ENCODE measurements around the gene HIC1. TPM values are rescaled to one million over a fixed set of nuclear protein-coding genes. Genes with fewer than 3 reads are reported as not detected.
A peak's percentile ranks its signal among the peaks of the same experiment; 100 is the strongest.

The HIC1 gene
- total and polyA plus RNA-seq, 3 experiments from 2014 or later: 1.3 to 42.7 (median 39.5) TPM

GRCh38 chr17:2071455-2072281, 16.8 kb downstream of the HIC1 start:
- Histone ChIP-seq H3K27ac (ENCODE audit: low read depth, low read length) (no peak overlapping the region), H3K4me1 (ENCODE audit: insufficient read depth, low read length) (peaks cover 29% of the 10 kb centered on the region), H3K27me3 (ENCODE audit: insufficient read depth, low read length, poor library complexity, severe bottlenecking) (no peaks in the 10 kb centered on the region), H3K4me3 (ENCODE audit: low read length) (no peak overlapping the region), H3K36me3 (ENCODE audit: insufficient read depth, low read length) (peaks cover under 1% of the 10 kb centered on the region), H3K9me3 (ENCODE audit: low read length) (no peaks in the 10 kb centered on the region)
- POLR2A ChIA-PET: interaction anchor here (1.3 to 1.4 kb wide), 2 partner anchors 9 to 11 kb away, joined by 3 read pairs; no protein-coding TSS in a partner anchor
- Mint-ChIP-seq H3K27me3 (no peaks in the 10 kb centered on the region), H3K36me3 (peaks cover 0 to 55% (median 22%) of the 10 kb centered on the region in 3 donors), H3K27ac (peak overlapping the region in 3 of 8 donors; percentile 19 to 82 (median 80)), H3K4me1 (peaks cover 34 to 64% (median 50%) of the 10 kb centered on the region in 3 donors), H3K4me3 (peak overlapping the region in 1 of 7 donors; percentile 69), H3K9me3 (no peaks in the 10 kb centered on the region)
- no peak for DNase-seq
- CTCF ChIA-PET: interaction anchor here (1.1 to 6.1 kb wide), 2 partner anchors 14 to 16 kb away, joined by 3 to 57 read pairs; partner anchors contain the start of gene HIC1

GRCh38 chr17:2074919-2075318, 20.0 kb downstream of the HIC1 start:
- H3K4me1 ChIP-seq (ENCODE audit: insufficient read depth, low read length): peaks cover 9% of the 10 kb centered on the region
- no peak overlapping the region for H3K27ac Mint-ChIP-seq
- peaks cover 4 to 66% (median 36%) of the 10 kb centered on the region in 3 donors for H3K36me3 Mint-ChIP-seq
- no peaks in the 10 kb centered on the region for H3K27me3 ChIP-seq (ENCODE audit: insufficient read depth, low read length, poor library complexity, severe bottlenecking)
- H3K9me3 ChIP-seq (ENCODE audit: low read length): no peaks in the 10 kb centered on the region
- H3K4me1 Mint-ChIP-seq: peaks cover 14 to 31% (median 19%) of the 10 kb centered on the region in 3 donors
- no peak overlapping the region for H3K4me3 ChIP-seq (ENCODE audit: low read length)
- H3K9me3 Mint-ChIP-seq: no peaks in the 10 kb centered on the region
- no peak for DNase-seq
- CTCF ChIA-PET: interaction anchor here (1.3 to 2.3 kb wide), 2 partner anchors 13 to 170 kb away, joined by 3 to 6 read pairs; no protein-coding TSS in a partner anchor
- H3K4me3 Mint-ChIP-seq: no peak overlapping the region
- POLR2A ChIA-PET: no interaction called here
- no peak overlapping the region for H3K27ac ChIP-seq (ENCODE audit: low read depth, low read length)
- peaks cover 18% of the 10 kb centered on the region for H3K36me3 ChIP-seq (ENCODE audit: insufficient read depth, low read length)
- H3K27me3 Mint-ChIP-seq: no peaks in the 10 kb centered on the region

GRCh38 chr17:2075336-2076086, 20.6 kb downstream of the HIC1 start:
- no peak for DNase-seq
- peaks cover 6% of the 10 kb centered on the region for H3K4me1 ChIP-seq (ENCODE audit: insufficient read depth, low read length)
- peaks cover 18% of the 10 kb centered on the region for H3K36me3 ChIP-seq (ENCODE audit: insufficient read depth, low read length)
- POLR2A ChIA-PET: interaction anchor here (1.0 kb wide), 1 partner anchor 14 kb away, joined by 5 read pairs; no protein-coding TSS in a partner anchor
- no peak overlapping the region for H3K4me3 ChIP-seq (ENCODE audit: low read length)
- peak overlapping the region in 2 of 7 donors; percentile 42 to 85 for H3K4me3 Mint-ChIP-seq
- CTCF ChIA-PET: interaction anchor here (0.6 to 2.3 kb wide), 4 partner anchors 12 to 170 kb away, joined by 3 to 6 read pairs (median 4); no protein-coding TSS in a partner anchor
- H3K9me3 ChIP-seq (ENCODE audit: low read length): no peaks in the 10 kb centered on the region
- H3K9me3 Mint-ChIP-seq: no peaks in the 10 kb centered on the region
- H3K27me3 Mint-ChIP-seq: no peaks in the 10 kb centered on the region
- no peaks in the 10 kb centered on the region for H3K27me3 ChIP-seq (ENCODE audit: insufficient read depth, low read length, poor library complexity, severe bottlenecking)
- H3K27ac ChIP-seq (ENCODE audit: low read depth, low read length): no peak overlapping the region
- H3K4me1 Mint-ChIP-seq: peaks cover 9 to 25% (median 13%) of the 10 kb centered on the region in 3 donors
- H3K36me3 Mint-ChIP-seq: peaks cover 4 to 71% (median 36%) of the 10 kb centered on the region in 3 donors
- peak overlapping the region in 4 of 8 donors; percentile 35 to 55 (median 46) for H3K27ac Mint-ChIP-seq

GRCh38 chr17:2076087-2076984, 21.4 kb downstream of the HIC1 start:
- Histone ChIP-seq H3K4me3 (ENCODE audit: low read length) (no peak overlapping the region), H3K9me3 (ENCODE audit: low read length) (no peaks in the 10 kb centered on the region), H3K36me3 (ENCODE audit: insufficient read depth, low read length) (peaks cover 22% of the 10 kb centered on the region), H3K4me1 (ENCODE audit: insufficient read depth, low read length) (no peaks in the 10 kb centered on the region), H3K27ac (ENCODE audit: low read depth, low read length) (no peak overlapping the region), H3K27me3 (ENCODE audit: insufficient read depth, low read length, poor library complexity, severe bottlenecking) (no peaks in the 10 kb centered on the region)
- Mint-ChIP-seq H3K36me3 (peaks cover 4 to 72% (median 37%) of the 10 kb centered on the region in 3 donors), H3K4me1 (peaks cover 2 to 22% (median 5%) of the 10 kb centered on the region in 3 donors), H3K9me3 (no peaks in the 10 kb centered on the region), H3K4me3 (no peak overlapping the region), H3K27ac (peak overlapping the region in 1 of 8 donors; percentile 33), H3K27me3 (no peaks in the 10 kb centered on the region)
- ChIA-PET POLR2A (interaction anchor here (1.0 kb wide), 1 partner anchor 13 kb away, joined by 5 read pairs; no protein-coding TSS in a partner anchor), CTCF (interaction anchor here (0.6 to 2.3 kb wide), 4 partner anchors 12 to 169 kb away, joined by 3 to 6 read pairs (median 5); no protein-coding TSS in a partner anchor)
- peak in 1 of 5 donors; percentile 26 for DNase-seq

- Mint-ChIP-seq H3K36me3 (peaks cover 4 to 73% (median 43%) of the 10 kb centered on the region in 3 donors), H3K27ac (no peak overlapping the region)
- POLR2A ChIA-PET: no interaction called here
These were observed 22.1 kb downstream of the HIC1 start for GRCh38 chr17:2077040-2077439.

GRCh38 chr17:2081564-2081963, 26.7 kb downstream of the HIC1 start:
- Histone ChIP-seq H3K4me1 (ENCODE audit: insufficient read depth, low read length) (no peaks in the 10 kb centered on the region), H3K27ac (ENCODE audit: low read depth, low read length) (no peak overlapping the region), H3K9me3 (ENCODE audit: low read length) (no peaks in the 10 kb centered on the region), H3K27me3 (ENCODE audit: insufficient read depth, low read length, poor library complexity, severe bottlenecking) (no peaks in the 10 kb centered on the region), H3K4me3 (ENCODE audit: low read length) (no peak overlapping the region), H3K36me3 (ENCODE audit: insufficient read depth, low read length) (peaks cover 31% of the 10 kb centered on the region)
- CTCF ChIA-PET: interaction anchor here (1.0 to 3.1 kb wide), 3 partner anchors 8 to 27 kb away, joined by 3 to 13 read pairs (median 9); partner anchors contain the start of gene HIC1
- peak overlapping the region in 7 of 8 donors; percentile 5 to 96 (median 72) for H3K27ac Mint-ChIP-seq
- no peak for DNase-seq
- H3K4me3 Mint-ChIP-seq: peak overlapping the region in 1 of 7 donors; percentile 19
- H3K27me3 Mint-ChIP-seq: no peaks in the 10 kb centered on the region
- POLR2A ChIA-PET: interaction anchor here (0.5 to 1.2 kb wide), 3 partner anchors 11 to 36 kb away, joined by 3 to 5 read pairs (median 4); no protein-coding TSS in a partner anchor
- H3K4me1 Mint-ChIP-seq: peaks cover 9 to 52% (median 28%) of the 10 kb centered on the region in 3 donors
- H3K9me3 Mint-ChIP-seq: no peaks in the 10 kb centered on the region
- peaks cover 4 to 82% (median 38%) of the 10 kb centered on the region in 3 donors for H3K36me3 Mint-ChIP-seq

More at GRCh38 chr17:2077040-2077439, 22.1 kb downstream of the HIC1 start:
- CTCF ChIA-PET: interaction anchor here (1.4 to 1.5 kb wide), 2 partner anchors 12 to 13 kb away, joined by 4 to 6 read pairs; no protein-coding TSS in a partner anchor
- H3K4me1 ChIP-seq (ENCODE audit: insufficient read depth, low read length): no peaks in the 10 kb centered on the region
- Mint-ChIP-seq H3K4me1 (peaks cover 6 to 24% (median 10%) of the 10 kb centered on the region in 3 donors), H3K27me3 (no peaks in the 10 kb centered on the region), H3K9me3 (no peaks in the 10 kb centered on the region), H3K4me3 (no peak overlapping the region)
- no peak overlapping the region for H3K27ac ChIP-seq (ENCODE audit: low read depth, low read length)
- H3K27me3 ChIP-seq (ENCODE audit: insufficient read depth, low read length, poor library complexity, severe bottlenecking): no peaks in the 10 kb centered on the region
- H3K36me3 ChIP-seq (ENCODE audit: insufficient read depth, low read length): peaks cover 26% of the 10 kb centered on the region
- H3K4me3 ChIP-seq (ENCODE audit: low read length): no peak overlapping the region
- no peaks in the 10 kb centered on the region for H3K9me3 ChIP-seq (ENCODE audit: low read length)
- peak in 1 of 5 donors; percentile 22 for DNase-seq
